Keratinocyte (primary cell): Measurements from ENCODE around the gene NLGN1. TPM values are rescaled to one million over a fixed set of nuclear protein-coding genes. Genes with fewer than 3 reads are reported as not detected.

ENCODE experiments used
- DNase-seq: peaks from one replicate; pipeline ENCODE4 v3.0.0-alpha.2; 2011; ENCODE audit warnings: low read depth, missing footprints, low spot score
- FAIRE-seq: peaks from 2 replicates; lab custom pipeline; 2011; peaks lifted over from hg19 to GRCh38; lab: Jason Lieb, UNC
- H2AFZ ChIP-seq: 2 replicates; pipeline ENCODE4 v1.6.0; 2012; ENCODE audit warnings: low read length, control low read depth, inconsistent platforms; ENCODE audit not compliant: control insufficient read depth
- H3K27ac ChIP-seq: 2 replicates; pipeline ENCODE4 v1.5.1; 2011; ENCODE audit warnings: low read length; ENCODE audit not compliant: control insufficient read depth, insufficient read depth
- H3K27me3 ChIP-seq: 3 replicates; pipeline ENCODE4 v1.6.0; 2011; ENCODE audit warnings: low read length; ENCODE audit not compliant: control insufficient read depth, insufficient read depth; ENCODE audit errors: extremely low read depth
- H3K36me3 ChIP-seq, 2 experiments: 2 replicates in 1 of 2; 3 replicates in 1 of 2; pipeline ENCODE4 v1.5.1; 2011; ENCODE audit warnings: low read length in 2 of 2, mild to moderate bottlenecking in 1 of 2; ENCODE audit not compliant: control insufficient read depth in 2 of 2, insufficient read depth in 2 of 2; ENCODE audit errors: extremely low read depth in 1 of 2
- H3K4me1 ChIP-seq: 3 replicates; pipeline ENCODE4 v1.5.1; 2011; ENCODE audit warnings: low read length; ENCODE audit not compliant: control insufficient read depth, insufficient read depth; ENCODE audit errors: extremely low read depth
- H3K4me2 ChIP-seq: 3 replicates; pipeline ENCODE4 v1.6.0; 2011; ENCODE audit warnings: low read depth, low read length; ENCODE audit not compliant: control insufficient read depth, insufficient read depth; ENCODE audit errors: extremely low read depth
- H3K4me3 ChIP-seq, 3 experiments: fragments of 200-600 bp in 1 of 3; sonication (generic) in 1 of 3; 2 replicates in 2 of 3; 3 replicates in 1 of 3; pipeline ENCODE4 v1.5.1; 2011 to 2016; ENCODE audit warnings: low read length in 3 of 3, mild to moderate bottlenecking in 3 of 3, control low read depth in 2 of 3, inconsistent platforms in 1 of 3, low read depth in 1 of 3, mixed read lengths in 1 of 3, mixed run types in 1 of 3, moderate library complexity in 1 of 3; ENCODE audit not compliant: control insufficient read depth in 2 of 3, insufficient read depth in 2 of 3; ENCODE audit errors: extremely low read depth in 1 of 3
- H3K79me2 ChIP-seq: 2 replicates; pipeline ENCODE4 v1.6.0; 2012; ENCODE audit warnings: low read length; ENCODE audit not compliant: control insufficient read depth, insufficient read depth
- H3K9ac ChIP-seq: 3 replicates; pipeline ENCODE4 v1.6.0; 2011; ENCODE audit warnings: low read length; ENCODE audit not compliant: control insufficient read depth, insufficient read depth; ENCODE audit errors: extremely low read depth
- H3K9me1 ChIP-seq: 3 replicates; pipeline ENCODE4 v1.6.0; 2011; ENCODE audit warnings: low read length; ENCODE audit not compliant: control insufficient read depth, insufficient read depth; ENCODE audit errors: extremely low read depth
- H3K9me3 ChIP-seq: 2 replicates; pipeline ENCODE4 v1.5.1; 2012; ENCODE audit warnings: low read depth, low read length; ENCODE audit not compliant: control insufficient read depth
- H4K20me1 ChIP-seq: 3 replicates; pipeline ENCODE4 v1.6.0; 2011; ENCODE audit warnings: low read length; ENCODE audit not compliant: control insufficient read depth, insufficient read depth; ENCODE audit errors: extremely low read depth
- CTCF ChIP-seq, 3 experiments: IDR thresholded peaks in 1 of 3; conservative IDR thresholded peaks in 1 of 3; optimal IDR thresholded peaks in 1 of 3; 2 replicates in 2 of 3; 3 replicates in 1 of 3; pipeline versions ENCODE3 to v1.5.1; 2011; ENCODE audit warnings: low read length in 3 of 3, mild to moderate bottlenecking in 3 of 3, moderate library complexity in 2 of 3, control low read depth in 1 of 3, inconsistent platforms in 1 of 3; ENCODE audit not compliant: insufficient read depth in 2 of 3; ENCODE audit errors: extremely low read depth in 1 of 3
- EZH2 ChIP-seq: IDR thresholded peaks from one replicate; pipeline ENCODE4 v1.6.1; 2012; ENCODE audit warnings: inconsistent platforms, mild to moderate bottlenecking, low read length, moderate library complexity
- dilution Hi-C: fragments of 300-500 bp; cut with MboI; formaldehyde crosslinking; loops from one replicate; pipeline ENCODE4 v1.7.0; 2020; ENCODE audit warnings: low sequenced_read_pairs; ENCODE audit not compliant: extremely low pct_ligation_motif_present
- polyA plus RNA-seq, 5 experiments: library from polyadenylated mRNA; depleted of rRNA in 3 of 5; stranded (reverse) in 3 of 5; stranded (forward) in 1 of 5; unstranded in 1 of 5; fragments of >200 nt; gene quantifications; 1 replicate in 1 of 5; 2 replicates in 3 of 5; 3 replicates in 1 of 5; pipeline versions ENCODE4 v1.2.1 to v1.2.3, GENCODE V29; 2011 to 2012; ENCODE audit warnings: missing spikeins in 2 of 5, low read depth in 1 of 5, low replicate concordance in 1 of 5

Gene NLGN1
- polyA plus RNA-seq, 1 donor (not counting 4 experiments of a cell fraction or from before 2014, with no cell fraction given), result not detected

- Histone ChIP-seq H3K4me1 (no peaks in the 10 kb centered on the region), H3K4me3 (no peak overlapping the region), H3K9ac (no peak overlapping the region), H3K9me1 (no peaks in the 10 kb centered on the region), H3K4me2 (no peak overlapping the region), H3K27me3 (no peaks in the 10 kb centered on the region), H4K20me1 (no peaks in the 10 kb centered on the region), H3K27ac (no peak overlapping the region), H2AFZ (no peak overlapping the region), H3K9me3 (no peaks in the 10 kb centered on the region), H3K79me2 (no peaks in the 10 kb centered on the region), H3K36me3 (no peaks in the 10 kb centered on the region)
- FAIRE-seq, result no peak
- dilution Hi-C loops, result no loop called here
- DNase-seq, result no peak
- TF ChIP-seq CTCF (optimal IDR thresholded peaks at IDR 0.05 in 1 of 3, IDR thresholded peaks at IDR 0.05 in 1 of 3, conservative IDR thresholded peaks at IDR 0.05 in 1 of 3; ENCODE audit: extremely low read depth in 1 of 3, insufficient read depth in 2 of 3, low read length in 3 of 3) (no peak), EZH2 (no peak)
Measured at GRCh38 chr3:174329321-174329720, 931.8 kb downstream of the NLGN1 start.

GRCh38 chr3:174330303-174330702 is 932.8 kb downstream of the NLGN1 start:
- Histone ChIP-seq H3K4me2 (no peak overlapping the region), H3K4me1 (no peaks in the 10 kb centered on the region), H3K27ac (no peak overlapping the region), H3K36me3 (no peaks in the 10 kb centered on the region), H2AFZ (no peak overlapping the region), H3K27me3 (no peaks in the 10 kb centered on the region), H3K79me2 (no peaks in the 10 kb centered on the region), H4K20me1 (no peaks in the 10 kb centered on the region), H3K9me3 (no peaks in the 10 kb centered on the region), H3K9me1 (no peaks in the 10 kb centered on the region), H3K4me3 (no peak overlapping the region), H3K9ac (no peak overlapping the region)
- TF ChIP-seq EZH2, result no peak
- no peak for TF ChIP-seq CTCF (optimal IDR thresholded peaks at IDR 0.05 in 1 of 3, IDR thresholded peaks at IDR 0.05 in 1 of 3, conservative IDR thresholded peaks at IDR 0.05 in 1 of 3; ENCODE audit: extremely low read depth in 1 of 3, insufficient read depth in 2 of 3, low read length in 3 of 3)
- no peak for FAIRE-seq
- no peak for DNase-seq
- dilution Hi-C loops, result no loop called here
